GM21723 (cell line): ENCODE results near the gene MC5R.
"Not testable (repeated sequence)": the region's sequence is repeated elsewhere in the genome, so short reads cannot be mapped to it uniquely, and the experiment has no call there.

Experiments
- ATAC-seq: cut with Tn5 transposase; IDR thresholded peaks from one replicate; pipeline ENCODE4 v1.9.1; 2021; ENCODE audit warnings: mild to moderate bottlenecking, moderate library complexity; ENCODE audit not compliant: unreplicated experiment

MC5R gene

DNA sequence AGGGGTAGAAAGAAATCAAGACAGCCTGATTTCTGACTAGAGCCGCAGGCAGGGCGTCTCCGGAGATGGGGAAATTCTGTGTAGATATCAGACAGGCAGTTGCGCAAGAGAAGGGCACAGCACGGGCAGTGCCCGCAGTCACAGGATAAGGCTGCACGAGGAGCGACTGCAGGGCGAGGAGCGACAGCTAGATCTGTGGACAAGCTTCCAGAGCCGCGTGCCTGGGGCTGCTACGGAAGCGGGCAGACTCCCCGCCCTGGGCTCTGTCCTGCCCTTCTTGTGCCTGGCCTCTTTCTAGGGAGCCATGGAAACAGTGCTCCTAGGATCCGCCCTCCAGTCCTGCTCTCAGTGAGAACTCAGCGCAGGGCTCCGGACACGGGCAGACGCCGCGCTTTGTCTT lies 12.6 kb downstream of the MC5R start:
- no peak for ATAC-seq

GRCh38 chr18:13849791-13850190 lies 25.8 kb downstream of the MC5R start:
- no peak for ATAC-seq

DNA sequence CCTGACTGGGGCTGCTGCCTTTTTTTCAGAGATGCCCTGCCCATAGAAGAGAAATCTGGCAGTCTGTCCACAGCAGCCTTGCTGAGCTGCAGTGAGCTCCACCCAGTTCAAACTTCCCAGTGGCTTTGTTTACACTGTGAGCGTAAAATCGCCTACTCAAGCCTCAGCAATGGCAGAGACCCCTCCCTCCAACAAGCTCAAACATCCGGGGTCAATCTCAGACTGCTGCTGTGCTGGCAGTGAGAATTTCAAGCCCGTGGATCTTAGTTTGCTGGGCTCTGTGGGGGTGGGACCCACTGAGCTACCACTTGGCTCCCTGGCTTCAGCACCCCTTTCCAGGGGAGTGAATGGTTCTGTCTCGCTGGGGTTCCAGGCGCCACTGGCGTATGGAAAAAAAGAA lies 38.9 kb downstream of the MC5R start:
- not testable (repeated sequence) for ATAC-seq

- ATAC-seq = no peak
These were observed 44.7 kb downstream of the MC5R start for GRCh38 chr18:13868501-13869271.

DNA sequence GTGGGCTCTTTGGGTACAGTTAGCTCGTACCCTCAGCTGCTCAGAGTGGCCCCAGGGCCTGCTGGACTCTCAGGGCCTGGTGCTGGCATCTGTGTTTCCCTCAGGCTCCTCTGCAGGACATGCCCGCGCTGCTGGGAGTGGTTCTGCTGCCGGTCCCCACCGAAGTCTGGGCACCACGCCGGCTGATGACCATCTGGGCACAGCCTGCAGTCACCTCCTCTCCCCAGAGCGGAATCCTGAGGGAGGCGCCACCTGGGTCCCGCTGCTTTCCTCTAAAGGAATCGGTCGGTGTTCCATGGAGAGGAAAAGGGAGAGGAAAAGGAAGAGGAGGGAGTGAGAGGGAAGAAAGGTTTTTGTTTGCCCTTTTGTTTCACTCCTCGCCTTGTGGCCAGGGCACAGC lies 47.8 kb downstream of the MC5R start:
- no peak for ATAC-seq

GRCh38 chr18:13872373-13872772 lies 48.4 kb downstream of the MC5R start:
- ATAC-seq = no peak

DNA sequence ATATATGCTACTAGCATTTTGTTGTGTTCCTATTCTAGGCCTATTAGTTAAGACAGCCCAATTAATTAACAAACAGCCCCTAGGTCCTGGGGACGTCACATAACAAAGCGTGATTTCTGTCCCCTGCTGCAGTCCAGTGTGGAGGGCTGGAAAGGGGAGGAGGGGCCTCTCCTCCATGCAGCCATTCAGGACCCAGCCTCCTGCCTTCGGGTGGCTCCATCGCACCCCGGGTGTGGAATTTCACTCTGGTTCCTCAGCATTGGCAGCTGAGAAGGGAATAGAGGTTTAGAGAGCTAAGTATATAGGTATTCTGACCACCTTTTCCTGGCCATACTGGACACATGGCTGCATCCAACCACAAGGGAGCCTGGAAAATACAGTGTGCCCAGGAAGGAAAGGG lies 49.0 kb downstream of the MC5R start:
- ATAC-seq = no peak

GRCh38 chr18:13874558-13874957 lies 50.6 kb downstream of the MC5R start:
- ATAC-seq = no peak
